Fibroblast of skin of abdomen (primary cell): ENCODE data around the gene HOXC13.

Source experiments
- DNase-seq: peaks from one replicate; pipeline ENCODE4 v3.0.0-alpha.2; 2013

HOXC13 gene

DNA sequence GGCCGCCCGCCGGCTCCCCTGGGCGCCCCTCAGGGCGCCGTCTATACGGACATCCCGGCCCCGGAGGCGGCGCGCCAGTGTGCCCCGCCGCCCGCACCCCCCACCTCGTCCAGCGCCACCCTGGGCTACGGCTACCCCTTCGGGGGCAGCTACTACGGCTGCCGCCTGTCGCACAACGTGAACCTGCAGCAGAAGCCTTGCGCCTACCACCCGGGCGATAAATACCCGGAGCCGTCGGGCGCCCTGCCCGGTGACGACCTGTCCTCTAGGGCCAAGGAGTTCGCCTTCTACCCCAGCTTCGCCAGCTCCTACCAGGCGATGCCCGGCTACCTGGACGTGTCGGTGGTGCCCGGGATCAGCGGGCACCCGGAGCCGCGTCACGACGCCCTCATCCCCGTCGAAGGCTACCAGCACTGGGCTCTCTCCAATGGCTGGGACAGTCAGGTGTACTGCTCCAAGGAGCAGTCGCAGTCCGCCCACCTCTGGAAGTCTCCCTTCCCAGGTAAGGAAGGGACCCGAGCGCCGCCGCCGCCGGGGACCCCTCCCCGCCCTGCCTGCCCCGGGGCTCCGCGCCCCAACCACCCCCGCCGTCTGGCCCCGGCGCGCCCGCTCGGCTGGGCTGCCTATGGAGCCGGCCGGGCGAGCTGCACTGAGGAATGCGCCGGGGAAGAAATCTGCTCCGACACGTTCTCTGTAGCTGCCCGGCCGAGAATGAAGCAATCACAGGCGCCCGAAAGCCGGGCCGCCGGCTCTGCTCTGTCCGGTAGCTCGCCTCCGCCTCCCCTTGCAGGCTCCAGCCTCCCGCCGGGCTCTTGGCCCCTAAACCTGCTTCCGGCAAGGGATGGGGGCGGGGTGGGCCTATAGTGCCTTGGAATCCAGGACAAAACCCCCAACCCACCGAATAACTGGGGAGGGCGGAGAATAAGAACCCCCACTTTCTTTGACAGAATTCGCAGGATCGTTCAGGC, 794 bp downstream of the HOXC13 start:
- peak; percentile 42 for DNase-seq

DNA sequence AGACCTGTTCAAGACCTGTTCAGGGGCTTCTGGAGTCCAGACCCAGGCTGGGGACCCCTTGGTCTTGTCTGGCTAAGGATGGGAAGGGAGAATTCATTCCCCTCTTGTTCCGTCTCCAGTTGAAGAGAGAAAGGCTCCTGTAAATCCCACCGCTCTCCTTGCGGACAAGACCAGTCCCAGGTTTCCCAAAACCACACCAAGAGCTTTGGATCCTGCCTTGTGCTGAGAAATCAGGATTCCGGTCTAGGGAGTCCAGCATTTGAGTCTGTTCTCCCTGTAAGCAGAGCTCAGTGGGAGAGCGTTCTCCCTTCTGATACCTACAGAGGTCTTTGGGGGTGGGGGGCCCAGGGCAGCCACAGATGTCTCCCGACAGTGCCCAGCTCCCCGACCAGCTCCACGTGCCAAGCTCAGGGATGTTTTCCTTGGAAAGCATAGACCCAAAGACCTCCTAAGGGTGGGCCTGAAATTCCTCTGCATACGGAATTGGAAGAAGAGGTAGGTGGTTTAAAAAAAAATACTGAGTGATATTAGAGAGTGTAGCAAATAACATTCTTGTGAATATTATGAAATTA, 1.9 kb downstream of the HOXC13 start:
- DNase-seq = no peak

DNA sequence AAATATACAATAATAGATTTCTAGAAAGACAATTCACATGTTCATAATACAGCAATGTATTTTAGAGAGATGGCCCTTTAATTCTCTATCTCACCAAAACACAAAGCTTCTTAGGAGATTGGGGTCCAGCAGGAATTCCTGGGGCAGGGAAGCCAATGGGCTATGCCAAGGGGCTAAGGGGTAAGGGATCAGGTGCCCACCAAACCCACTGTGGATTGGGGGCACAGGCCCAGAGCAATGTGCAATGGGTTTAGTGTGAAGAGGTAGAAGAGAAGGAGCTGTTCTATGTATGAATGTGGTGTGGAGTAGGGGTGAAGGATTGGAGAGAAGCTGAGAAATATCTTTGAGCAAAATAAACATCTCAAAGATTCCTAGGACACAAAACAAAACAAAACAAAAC, 2.6 kb downstream of the HOXC13 start:
- no peak for DNase-seq

DNA sequence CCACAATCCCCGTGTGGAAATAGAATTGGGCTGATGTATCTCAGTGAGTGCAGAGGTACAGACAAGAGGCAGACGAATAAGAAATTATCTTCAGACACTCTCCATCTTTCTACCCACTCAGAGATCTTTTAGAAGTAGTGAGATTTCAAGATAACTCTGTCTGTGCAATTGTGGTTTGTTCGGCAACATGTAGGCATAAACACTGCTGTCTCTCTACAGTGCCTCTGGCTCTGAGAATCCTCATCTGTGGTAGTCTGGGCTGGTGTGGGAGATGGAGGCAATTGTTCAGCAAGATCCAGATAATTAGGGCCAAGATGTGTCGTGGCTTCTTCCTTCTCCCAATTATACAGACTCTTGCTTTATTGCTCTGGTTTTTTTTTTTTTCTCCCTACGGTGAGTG, 3.1 kb downstream of the HOXC13 start:
- DNase-seq = no peak

DNA sequence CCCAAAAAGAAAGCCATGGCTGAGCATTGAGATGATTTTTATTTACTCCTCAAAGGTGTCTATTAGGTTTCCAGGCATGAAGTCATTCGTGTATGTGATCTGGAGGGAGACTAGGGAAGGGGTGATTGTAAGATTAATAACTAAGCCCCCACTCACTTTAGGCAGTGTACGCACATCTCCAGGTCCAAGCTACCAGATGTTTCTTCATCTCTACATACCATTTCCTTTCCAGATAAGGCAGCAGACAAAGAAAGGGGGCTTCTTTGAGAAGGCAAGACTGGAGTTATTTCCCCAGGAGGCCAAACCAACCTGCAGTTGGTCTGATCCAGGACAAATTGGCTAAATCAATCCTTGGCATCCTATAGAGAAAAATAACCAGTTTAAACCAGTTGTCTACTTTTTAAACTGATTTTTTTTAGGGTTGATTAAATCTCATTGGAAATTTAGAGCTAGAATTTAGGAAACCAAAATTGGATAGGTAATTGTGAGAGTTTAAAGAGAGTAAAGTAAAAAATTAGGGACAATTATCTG, 3.9 kb downstream of the HOXC13 start:
- DNase-seq = no peak

DNA sequence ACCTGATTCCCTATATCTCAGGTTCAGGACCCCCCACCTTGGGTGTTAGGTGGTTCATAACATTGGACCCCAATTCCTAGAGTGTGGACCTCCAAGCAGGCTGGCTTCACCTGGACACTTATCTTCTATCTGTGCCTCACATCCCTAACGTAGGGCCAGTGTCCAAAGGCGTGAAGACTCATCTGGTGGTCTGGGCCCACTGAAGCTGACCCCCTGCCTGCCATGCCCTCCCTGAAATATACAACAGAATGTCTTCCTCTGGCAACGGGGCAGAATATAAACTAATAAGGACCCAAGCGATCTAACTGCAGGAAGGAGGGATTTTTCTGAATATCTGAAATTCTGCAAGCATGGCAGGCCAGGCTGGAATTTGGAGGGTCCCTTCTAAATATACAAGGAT, 5.6 kb downstream of the HOXC13 start:
- DNase-seq = no peak

DNA sequence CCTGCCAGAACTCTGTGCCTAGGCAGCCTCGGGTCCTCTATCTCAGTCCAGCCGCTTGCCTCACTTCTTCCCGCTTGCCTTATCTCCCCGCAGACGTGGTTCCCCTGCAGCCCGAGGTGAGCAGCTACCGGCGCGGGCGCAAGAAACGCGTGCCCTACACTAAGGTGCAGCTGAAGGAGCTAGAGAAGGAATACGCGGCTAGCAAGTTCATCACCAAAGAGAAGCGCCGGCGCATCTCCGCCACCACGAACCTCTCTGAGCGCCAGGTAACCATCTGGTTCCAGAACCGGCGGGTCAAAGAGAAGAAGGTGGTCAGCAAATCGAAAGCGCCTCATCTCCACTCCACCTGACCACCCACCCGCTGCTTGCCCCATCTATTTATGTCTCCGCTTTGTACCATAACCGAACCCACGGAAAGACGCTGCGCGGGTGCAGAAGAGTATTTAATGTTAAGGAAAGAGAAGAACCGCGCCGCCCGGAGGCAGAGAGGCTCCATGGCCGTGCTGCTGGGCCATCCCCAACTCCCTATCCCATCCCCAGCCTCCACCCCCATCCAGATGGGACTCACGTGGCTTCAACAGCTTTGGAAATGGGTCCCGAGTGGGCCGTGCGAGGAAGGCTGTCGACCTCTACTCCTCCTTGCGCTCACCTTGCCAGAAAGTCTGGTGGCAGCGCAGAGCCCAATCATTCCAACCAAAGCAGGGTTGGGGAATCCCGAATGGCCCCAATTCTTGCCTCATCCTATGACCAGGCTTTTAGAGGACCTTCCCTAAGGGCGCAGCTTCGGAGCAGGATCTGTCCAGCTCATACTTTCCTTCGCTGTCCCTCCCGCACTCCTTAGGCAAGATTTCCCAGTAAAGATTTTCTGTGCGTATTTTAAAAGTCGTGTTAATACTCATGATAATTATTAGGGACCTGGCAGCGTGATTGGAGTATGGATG, 6.5 kb downstream of the HOXC13 start:
- no peak for DNase-seq

DNA sequence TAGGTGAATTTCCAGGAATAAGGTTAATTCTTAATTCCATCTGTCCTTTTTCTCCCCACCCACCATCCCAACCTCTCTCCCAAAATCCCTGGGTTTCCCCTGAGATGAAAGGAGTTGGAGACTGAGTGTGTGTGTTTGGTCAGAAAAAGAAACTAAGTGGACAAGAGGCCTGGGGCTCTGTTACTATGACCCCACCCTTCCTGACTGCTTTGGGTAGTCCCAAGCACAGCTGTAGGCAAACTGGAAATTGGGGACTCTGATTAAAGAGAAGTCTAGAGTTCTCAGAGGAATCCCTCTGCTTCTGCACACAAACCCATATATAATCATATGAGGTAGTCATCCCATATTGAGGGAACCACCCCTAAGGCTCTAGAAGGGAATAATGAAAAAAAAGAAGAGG, 9.1 kb downstream of the HOXC13 start:
- no peak for DNase-seq

DNA sequence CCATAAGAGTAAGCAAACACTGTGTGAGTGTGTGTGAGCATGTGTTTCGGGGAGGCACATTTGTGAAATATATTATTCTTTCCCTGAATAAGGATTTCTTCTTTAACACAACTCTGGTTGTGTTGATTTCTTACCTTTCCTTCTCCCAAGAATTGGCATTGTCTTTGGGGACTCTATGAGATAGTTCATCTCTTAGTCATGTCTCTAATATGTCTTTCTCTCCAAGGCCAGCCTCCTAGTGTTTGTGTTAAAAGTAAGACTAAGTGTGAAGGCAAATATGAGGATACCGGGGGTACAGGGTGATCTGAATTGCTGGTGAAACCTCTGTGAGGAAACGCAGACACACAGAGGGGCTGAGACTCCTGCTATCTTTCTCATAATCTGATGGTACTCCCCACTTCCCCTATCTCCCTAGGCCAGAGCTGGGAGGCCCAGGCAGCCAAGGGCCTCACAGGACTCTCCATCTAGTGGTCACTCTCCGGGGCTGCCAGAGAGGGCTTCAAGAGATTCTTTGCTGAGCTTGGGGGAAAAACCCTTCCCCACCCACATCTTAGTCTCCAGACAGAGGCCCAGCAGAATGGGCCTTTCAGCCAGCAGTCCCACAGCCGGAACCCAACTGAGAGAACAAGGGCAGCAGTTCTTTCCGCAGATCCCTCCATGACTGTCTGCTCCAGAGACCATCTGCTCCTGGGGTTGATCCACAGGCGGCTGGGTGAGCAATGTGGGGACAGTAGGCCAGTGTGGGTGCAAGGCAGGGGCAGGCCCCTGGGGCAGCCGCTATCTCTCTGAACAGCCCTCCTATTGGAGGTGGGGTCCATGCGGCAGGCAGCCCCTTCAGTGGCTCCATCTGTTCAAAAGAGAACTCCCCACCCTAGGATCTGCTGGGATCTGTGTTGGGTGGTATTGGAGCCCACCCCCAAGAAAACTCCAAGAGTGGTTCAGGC, 10.3 kb downstream of the HOXC13 start:
- DNase-seq = no peak

DNA sequence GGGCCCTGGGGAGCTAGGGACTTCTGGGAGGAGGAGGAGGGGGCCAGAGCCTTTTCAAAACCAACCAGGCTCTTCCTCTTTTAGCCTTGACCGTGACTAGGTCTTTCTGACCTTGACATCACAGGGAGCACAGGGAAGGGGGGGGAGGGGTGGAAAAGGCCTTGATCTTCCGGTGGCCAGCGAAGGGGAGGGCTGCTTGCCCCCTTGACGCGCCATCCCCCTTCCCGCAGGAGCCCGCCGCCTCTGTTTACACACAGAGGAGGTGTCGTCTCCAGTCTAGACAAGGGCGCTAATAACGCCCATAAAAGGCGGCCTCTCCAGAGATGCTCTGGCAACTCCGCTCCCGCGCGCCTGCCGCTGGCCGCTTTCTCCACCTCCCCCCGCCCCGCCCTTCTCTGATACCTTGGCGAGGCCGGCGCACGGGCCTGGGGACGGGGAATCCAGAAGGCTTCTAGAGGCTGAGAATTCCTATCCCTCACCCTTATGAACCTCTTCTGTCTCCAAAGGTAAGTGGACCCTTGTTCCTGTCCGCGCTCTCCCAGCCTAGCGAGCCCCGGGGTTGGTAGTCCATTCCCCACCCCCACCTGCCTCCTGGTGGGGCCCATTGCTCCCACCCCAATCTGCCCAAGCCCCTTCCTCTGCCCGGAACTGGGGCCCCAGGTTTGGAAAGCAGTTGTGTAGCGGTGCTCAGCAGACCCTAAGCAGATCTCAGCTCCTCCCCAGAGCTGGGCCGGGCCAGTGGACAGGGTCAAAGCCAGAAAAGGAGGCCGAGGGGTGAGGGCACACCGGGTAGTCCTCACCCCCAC, 11.2 kb downstream of the HOXC13 start:
- DNase-seq = no peak

DNA sequence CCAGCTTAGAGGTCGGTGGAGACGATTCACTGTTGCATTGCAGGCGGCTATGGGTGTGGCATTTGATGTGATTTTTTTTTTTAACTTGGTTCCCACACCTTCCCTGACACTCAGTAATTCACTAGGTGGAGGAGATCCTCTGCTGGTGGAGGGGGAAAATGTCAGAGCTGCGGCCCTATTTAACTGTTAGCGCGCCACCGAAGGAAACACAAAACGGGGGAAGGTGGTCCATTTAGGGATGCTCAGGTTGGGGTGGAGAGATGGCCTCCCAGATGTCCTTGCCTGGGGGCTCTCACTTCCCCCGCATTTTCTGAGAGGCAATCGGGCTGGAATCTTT, 11.8 kb downstream of the HOXC13 start:
- no peak for DNase-seq

DNA sequence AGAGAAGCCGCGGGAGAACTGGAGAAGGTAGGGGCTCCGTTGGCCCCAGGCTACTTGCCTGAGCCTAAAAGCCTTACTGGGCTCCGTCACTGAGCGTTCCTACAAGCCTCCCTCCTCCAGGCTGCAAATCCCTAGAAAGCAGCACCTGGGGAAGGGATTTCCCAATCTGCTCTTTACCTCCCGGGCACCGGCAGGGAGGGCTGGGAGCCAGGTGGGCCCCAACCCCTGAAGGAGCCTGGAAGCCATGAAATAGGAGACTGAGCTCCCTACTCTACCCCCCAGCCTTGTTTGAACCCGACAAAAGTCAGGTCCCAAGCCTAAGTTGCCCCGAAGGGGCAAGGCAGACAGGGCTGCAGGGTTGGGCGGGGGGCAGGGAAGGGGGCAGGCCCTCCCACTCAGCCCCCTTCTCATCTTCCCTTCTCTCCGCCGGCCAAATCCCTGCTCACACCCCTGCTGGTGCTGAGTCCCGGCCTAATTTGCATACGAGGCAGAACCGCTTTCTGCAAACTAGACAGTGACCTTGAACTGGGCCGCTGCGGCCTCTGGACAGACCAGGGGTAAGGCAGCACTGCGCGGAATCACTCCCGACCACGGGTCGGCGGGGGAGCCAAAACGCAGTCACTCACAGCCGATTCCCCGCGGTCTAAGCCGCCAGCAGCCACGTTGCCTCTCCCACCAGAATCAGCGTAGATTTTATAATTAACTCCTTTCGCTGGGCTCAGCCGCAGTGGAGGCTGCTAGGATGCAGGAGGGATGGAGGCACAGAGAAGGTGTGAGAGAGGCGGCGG, 12.4 kb downstream of the HOXC13 start:
- DNase-seq = no peak

DNA sequence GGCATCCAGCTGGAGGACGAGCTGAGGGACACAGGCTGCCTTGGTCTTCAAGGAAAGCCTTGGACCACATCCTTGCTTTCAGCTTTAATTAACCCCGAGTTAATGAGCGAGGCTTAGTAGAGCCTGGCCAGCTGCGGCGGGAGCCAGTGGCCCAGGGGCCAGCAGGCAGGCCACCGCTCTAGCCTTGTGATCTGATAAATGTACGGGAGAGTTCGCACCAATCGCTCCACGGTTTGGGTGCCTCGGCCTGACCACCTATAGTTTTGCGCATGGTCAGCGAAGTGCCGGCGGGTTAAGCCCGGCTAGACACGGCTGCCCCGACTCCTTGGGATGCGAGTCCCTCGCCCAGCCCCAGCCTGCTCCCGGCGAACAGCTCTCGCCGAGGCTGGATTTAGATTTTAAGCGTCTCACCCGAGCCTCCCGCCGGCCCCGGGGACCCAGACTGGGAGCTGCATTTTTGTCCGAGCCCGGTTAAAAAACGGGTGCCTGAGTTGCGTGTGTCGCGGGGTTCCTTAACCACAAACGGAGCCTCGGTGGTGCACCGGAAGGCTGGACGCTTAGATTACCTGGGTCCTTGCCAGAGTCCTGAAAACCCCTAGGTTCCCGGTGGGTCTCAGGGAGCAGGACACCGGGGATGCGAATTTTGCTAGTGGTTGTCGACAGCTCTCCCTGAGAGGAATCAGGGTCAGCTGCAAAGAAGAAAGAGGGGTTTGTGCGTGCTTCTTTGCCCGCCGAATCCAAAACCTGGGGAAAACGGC, 13.1 kb downstream of the HOXC13 start:
- no peak for DNase-seq

DNA sequence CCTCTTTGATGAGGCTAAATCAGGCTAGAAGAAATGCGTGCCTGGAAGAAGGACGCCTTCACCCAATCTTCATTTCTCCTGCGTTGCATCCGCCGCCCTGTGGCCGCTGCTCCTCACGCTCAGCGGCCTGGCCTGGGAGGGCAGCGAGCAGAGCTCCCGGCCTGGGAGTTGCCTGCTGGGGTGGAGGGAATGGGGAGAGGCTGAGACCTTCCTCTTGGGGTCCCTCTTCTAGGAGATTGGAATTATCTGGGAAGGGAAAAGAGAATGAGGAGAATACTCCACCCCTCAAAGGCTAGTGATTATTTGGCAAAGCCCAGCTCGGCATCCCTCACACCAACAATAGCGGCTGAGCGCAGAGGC, 13.7 kb downstream of the HOXC13 start:
- DNase-seq = no peak

DNA sequence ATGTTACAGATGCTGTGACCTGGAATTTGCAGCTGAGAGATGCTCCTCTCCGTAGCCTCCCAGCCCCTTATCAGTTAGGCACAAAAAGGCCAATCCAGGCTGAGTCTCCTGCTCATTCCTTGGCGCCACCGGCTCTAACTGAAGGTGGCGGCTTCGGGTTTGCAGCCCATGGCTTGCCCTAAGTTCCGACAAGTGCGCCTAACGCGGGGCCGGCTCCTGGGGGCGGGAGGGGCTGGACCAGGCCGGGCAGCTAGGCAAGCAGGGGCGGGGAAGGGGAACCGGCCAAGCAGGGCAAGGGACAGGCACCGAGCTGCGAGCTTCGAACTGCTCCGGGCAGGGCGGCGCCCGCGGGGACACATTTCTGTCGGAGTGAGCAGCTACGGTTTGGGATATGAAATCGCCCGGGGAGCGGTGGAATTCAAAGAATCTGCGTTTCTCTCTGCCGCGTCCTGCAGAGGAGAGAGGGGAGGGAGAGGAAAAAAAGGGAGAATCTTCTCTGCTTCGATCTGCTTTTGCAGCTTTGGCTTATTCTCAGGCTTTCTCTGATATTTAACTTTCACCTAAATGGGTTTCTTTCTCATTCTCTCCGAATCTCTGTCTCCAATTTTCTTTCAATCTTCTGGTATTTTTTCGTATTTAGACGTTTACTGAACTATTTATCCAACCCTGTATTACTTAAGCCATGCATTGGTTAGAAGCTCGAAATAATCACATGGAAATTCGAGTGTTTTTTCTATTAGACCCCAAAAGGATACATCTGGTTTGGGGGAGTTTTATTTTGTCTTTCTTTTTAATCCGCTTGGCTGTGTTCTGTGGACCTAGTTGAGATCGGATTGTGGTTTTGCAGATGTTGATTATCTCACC, 14.5 kb downstream of the HOXC13 start:
- DNase-seq = peak; percentile 39

DNA sequence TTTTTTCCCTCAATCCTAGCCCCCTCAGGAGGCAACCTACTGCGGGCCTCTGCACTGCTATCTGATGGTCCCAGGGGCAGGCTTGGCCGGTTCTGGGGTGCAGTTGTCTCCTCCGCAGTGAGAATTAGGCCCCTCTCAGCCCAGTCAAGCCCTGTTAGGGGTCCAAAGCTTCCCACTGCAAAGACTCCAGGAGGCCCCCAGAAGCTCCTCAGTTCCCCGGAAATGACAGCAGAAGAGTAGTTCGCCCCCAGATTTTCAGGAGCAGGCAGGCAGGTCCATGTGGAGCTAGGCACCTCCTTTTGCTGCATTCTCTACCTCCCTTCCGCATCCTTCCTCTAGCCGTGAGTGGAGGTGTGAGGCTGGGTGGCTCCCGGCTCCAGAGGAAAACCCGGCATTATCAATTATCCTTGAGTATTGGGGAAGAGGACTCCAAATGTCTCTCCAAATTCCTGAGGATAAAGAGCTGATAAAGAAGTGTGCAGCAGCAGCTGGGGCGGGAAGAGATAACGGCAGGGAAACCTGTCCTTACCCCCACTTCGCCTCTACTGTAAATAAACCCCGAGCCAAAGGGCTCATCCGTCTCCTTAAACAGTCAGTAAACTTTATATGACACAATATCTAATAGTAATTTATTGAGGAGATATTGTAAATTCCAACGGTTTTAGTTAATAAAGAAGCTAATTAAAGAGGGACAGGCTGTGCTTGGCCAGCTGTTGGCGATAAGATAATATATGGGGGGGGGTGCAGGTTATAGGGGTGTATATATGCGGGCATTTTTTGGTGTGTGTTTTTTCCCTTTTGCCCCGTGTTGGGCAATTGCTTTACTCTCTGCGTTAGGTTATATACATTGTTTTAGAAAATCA, 15.4 kb downstream of the HOXC13 start:
- DNase-seq = no peak

DNA sequence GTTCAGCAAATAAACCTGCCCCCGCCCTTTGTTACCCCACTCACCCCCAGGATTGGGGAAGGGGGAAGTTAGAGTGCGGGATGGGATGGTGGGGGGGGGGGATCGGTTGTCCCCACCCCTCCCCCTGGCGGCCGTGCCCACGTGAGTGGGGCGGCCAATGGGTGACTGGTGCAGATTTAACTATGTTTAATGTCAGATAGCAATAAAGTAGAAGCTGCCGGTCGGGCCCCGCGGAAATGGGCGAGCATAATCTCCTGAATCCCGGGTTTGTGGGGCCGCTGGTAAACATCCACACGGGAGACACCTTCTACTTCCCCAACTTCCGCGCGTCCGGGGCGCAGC, 16.0 kb downstream of the HOXC13 start, which contains the start of gene HOXC12:
TSS of gene HOXC12 (plus strand) at position 210 of the 342 bp plus-strand sequence. CDS start at position 237, 27 bp downstream.
- DNase-seq = no peak
